HG03108 (cell line): ENCODE results near the gene LRRC42.
"Not testable (repeated sequence)": the region's sequence is repeated elsewhere in the genome, so short reads cannot be mapped to it uniquely, and the experiment has no call there.

ENCODE experiments used
- ATAC-seq: cut with Tn5 transposase; IDR thresholded peaks from one replicate; pipeline ENCODE4 v1.9.1; 2021; ENCODE audit warnings: moderate library complexity; ENCODE audit not compliant: unreplicated experiment

The LRRC42 gene

DNA sequence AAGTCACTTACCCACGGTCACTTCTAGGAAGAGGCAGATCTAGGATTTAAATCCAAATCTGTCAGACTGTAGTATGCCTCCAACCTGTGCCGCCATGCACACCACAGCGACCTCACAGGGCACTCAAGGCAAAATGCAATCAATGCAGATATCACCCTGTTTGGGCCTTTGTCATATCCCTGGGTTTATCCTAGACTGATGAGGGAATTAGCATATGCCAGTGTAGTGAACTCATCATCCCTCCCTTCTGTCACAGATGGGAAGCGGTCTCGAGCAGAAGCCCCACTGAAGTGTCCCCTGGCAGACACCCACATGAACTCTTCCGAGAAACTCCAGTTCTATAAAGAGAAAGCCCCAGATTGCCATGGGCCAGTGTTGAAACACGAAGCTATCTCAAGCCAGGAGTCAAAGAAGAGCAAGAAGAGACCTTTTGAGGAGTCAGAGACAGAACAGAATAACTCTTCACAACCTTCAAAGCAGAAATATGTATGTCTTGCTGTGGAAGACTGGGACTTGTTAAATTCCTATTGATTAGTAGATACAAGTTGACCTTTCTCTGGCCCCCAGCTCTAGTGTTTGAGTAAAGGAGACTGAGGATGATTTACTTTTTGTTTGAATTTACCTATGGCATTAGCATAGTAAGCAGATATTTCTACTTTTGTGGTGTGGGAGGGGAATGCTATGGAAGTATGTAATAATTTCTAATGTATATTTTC lies 21.4 kb downstream of the LRRC42 start:
- no peak for ATAC-seq

DNA sequence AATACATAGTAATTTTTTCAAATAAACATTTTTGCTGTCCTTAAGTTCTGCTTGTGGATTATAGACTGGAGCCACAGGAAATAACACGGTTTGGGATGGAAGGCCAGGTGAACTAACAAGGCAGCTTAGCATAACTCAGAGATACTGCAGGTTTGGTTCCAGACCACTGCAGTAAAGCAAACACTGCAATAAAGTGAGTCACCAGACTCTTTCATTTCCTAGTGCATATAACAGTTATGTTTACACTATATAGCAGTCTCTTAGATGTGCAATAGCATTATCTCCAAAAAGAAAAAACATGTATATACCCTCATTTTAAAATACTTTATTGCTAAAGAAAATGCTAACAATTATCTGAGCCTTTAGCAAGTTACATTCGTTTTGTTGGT lies 22.0 kb downstream of the LRRC42 start:
- no peak for ATAC-seq

DNA sequence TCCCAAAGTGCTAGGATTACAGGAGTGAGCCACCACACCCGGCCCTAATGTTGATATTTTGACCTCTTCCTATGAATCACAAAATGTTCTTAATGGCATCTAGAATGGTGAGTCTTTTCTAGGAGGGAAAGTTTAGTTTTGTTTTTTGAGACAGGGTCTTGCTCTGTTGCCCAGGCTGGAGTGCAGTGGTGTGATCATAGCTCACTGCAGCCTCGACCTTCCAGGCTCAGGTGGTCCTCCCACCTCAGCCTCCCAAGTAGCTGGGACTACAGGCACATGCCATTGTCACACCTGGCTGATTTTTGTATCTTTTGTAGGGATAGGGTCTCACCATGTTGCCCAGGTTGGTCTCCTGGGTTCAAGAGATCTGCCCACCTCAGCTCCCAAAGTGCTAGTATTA lies 23.2 kb downstream of the LRRC42 start:
- not testable (repeated sequence) for ATAC-seq

DNA sequence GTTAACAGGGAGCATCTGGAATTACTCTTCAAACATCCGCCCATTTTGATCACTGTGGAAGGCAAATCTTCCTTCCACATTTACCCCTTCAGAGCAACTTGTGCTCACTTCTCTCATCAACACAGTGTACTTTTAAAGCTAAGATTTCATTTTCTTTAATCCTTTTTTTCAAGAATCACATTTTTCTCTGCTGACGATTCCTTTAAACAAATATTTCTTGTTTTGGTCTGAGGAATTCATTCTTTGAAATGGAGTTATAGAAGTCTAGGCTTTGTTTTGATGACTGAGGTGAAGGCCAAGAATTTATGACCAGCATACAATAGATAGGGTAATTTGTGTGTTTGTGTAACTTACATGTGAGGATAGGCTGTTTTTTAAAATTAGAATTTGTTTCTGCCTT lies 25.6 kb downstream of the LRRC42 start:
- ATAC-seq = no peak

DNA sequence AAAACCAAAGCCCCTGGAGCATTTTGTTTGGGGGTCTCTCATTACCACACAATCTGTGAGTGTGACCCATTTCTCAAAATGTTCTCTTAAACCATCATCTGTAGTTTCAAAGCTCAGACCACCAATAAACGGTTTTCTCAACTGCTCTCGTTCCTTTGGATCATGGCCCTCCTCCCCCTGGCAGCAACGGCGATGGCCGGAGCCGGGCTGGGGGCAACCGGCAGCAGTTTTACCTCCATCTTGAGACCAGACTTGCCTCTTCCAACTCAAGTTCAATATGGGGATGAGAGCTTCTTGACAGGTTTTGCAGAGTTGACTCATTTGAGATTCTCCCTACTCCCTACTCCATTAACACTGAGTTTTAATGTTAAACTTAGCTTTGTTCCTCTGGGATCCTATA lies 29.7 kb downstream of the LRRC42 start:
- ATAC-seq = no peak

DNA sequence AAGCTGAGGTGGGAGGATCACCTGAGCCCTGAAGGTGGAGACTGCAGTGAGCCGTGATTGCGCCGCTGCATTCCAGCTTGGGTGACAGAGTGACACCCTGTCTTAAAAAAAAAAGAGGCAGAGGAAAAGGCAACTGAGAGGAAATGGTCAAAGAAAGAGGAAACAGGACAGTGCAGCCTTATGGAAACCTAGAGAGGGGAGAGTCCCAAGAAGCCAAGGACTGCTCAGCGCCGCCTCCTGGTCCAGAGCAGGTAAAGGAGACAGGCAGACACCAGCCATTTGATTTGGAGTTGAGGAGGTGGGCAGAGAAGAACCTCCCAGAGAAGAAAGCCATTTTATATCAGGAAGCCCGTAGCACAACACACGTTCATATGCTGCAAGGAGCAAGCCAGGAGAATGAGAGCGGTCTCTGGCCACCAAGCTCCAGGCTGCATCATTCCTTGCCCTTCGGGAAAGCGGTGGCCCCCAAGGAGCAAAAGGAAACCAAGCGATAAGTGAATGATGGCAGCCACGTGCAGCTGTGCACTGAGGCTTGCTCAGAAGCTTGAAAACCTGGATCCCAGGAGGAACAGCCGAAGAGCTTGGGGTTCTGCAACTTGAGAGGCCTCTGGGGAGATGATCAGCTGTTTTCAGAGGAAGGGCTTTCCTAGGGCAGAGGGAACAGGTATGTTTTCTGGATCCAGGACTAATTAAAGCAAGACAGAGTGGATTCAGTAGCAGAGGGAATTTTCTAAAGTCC lies 33.7 kb downstream of the LRRC42 start:
- no peak for ATAC-seq

DNA sequence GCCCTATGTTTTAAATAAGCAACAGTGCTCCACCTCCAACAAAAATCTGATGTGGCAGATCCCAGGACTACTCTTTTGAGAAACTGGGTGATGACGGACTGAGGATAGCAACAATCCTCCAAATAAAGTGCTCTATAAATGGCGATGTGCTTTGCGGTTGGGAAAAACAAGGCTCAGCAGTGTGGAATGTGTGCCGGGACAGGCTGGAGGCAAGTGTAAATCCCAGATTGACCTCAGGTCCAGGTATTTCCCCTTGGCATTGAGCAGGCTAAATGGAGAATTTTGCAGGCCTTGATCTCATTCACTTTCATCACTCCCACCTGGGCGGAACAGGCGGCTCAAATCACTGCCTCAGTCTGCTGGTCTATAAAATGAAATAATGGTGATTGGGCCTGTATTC lies 35.1 kb downstream of the LRRC42 start:
- ATAC-seq = no peak

DNA sequence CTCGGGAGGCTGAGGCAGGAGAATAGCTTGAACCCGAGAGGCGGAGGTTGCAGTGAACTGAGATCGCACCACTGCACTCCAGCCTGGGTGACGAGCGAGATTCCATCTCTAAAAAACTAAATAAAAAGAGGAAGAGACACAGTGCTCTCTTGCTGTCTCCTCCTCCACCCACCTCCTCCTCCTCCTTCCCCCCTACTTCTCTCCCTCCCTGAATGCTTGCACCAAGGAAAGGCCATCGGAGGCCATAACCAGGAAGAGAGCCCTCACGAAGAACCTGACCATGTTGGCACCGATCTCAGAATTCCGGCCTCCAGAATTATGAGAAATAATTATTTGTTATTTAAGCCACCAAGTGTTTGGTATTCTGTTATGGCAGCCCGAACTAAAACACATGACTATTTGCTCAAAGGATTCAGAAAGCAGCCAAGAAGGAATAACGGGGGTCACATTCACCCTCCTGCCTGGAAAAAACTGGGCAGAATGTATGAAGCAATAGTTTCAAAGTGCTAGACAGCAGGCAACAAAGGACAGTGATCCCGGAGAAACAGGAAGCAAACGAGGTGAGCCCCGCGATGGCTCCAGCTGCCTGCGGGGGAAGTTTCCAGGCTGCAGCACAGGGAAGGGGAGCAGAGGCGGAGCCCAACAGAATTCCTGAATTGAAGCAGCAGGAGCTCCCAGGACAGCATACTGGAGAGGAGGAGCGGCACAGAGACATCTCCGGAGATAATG lies 36.0 kb downstream of the LRRC42 start:
- no peak for ATAC-seq

DNA sequence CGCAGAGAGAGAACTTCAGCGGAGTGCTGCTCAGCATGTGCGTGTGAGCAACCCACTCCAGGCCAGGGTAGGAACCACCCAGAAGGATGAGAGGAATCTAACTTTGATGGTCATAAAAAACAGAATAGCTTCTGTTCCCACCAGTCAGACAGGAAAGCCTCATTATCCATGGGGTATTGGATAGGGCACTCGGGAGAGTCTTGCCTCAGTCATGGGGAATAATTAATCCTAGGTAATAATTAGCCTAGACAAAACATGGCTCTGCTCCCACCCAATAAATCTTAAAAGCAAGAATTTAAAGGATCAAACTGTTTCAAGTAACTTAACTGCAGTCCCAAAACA lies 36.6 kb downstream of the LRRC42 start:
- ATAC-seq = no peak

DNA sequence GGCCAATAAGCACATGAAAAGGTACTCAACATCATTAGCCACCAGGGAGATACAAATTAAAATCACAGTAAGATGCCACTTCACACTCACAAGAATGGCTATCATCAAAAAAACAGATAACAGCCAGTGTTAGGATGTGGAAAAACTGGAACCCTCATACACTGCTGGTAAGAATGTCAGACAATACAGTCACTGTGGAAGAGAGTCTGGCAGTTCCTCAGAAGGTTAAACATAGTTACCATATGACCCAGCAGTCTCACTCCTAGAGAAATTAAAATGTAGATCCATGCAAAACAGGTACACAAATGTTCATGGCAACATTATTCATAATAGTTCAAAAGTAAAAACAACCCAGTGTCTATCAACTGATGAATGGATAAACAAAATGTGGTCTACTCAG lies 38.6 kb downstream of the LRRC42 start:
- ATAC-seq = no peak

DNA sequence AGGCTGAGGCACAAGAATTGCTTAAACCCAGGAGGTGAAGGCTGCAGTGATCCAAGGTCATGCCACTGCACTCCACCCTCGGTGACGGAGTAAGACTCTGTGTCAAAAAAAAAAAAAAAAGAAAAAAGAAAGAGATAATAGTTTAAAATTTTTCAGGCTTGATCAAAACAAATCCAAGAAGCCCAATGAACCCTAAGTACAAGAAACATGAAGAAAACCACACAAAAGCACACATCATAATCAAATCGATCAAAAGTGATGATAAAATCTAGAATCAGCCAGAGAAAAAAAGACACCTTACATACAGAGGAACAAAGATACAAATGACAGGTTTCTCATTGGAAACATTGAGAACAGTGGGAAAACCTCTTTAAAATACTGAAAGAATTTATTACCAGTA lies 40.3 kb downstream of the LRRC42 start:
- ATAC-seq = no peak

DNA sequence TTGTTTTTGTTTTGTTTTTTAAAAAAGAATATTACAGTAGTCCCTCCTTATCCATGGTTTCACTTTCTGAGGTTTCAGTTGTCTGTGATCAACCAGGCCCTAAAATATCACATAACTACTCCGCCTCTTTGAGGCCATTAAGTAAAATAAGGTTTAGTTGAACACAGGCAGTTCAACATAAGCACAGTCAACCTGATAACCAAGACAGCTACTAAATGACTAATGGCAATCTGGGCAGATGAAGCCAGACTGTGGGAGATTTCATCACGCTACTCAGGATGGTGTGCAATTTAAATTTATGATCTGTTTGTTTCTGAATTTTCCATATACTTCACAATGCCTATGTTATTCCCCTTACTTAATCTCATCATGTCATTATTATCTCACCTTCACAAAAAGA lies 41.7 kb downstream of the LRRC42 start:
- ATAC-seq = no peak

DNA sequence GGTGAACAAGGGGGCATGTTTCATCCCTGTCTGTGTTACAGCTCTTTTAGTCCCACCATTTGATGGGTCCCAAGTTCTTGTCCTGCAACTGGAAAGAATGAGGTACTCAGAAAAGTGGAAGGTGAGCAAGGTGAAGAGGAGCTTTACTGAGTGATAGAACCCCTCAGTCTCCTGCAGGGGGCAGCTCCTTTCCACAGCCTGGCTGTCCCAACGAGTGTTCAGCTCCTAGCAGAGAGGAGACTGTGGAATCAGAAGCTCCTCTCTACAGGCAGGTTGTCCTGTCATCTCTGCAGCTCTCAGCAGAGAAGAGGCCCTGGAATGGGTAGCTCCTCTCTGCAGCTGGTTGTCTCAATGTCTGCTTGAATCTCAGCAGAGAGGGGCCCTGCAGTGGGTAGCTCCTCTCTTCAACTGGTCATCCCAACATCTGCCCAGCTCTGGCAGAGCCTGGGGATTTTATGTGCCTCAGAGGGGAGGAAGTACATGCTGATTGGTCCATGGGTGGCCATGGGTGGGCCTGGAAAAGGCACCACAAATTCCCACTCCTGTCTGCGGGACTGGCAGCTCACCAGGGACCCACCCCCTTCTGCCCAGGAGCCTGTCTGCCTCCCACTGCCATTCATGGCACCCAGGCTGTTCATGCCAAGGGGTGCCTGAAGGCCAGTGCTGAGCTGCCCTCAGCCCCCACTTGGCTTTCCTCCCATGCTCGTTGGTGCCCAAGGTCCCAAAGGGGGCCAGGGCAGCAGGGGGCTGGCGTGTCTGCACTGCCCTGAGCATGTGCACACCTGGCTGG lies 46.1 kb downstream of the LRRC42 start:
- ATAC-seq = no peak

DNA sequence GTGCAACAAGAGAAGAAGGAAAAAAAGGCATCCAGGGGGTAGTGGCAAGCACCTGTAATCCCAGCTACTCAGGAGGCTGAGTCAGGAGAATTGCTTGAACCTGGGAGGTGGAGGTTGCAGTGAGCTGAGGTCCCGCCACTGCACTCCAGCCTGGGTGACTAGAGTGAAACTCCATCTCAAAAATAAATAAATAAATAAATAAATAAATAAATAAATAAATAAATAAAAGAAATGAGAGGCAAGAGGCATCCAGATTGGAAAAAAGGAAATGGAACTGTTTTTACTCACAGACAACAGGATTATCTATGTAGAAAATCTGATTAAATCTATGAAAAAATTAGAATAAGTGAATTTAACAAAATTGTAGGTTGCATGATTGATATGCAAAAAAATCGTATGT lies 48.4 kb downstream of the LRRC42 start:
- ATAC-seq = not testable (repeated sequence)

DNA sequence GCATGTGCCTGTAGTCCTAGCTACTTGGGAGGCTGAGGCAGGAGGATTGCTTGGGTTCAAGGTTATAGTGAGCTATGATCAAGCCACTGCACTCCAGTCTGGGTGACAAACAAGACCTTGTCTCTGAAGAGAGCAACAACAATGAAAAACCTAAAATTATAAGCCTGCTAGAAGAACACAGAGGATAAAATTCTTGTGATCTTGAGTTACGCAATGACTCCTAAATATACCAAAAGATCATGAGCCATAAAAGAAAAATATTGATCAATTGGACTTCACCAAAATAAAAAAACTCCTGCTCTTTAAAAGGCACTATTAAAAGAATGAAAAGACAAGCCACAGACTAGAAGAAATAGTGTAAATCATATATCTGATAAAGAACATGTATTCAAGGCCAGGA lies 49.5 kb downstream of the LRRC42 start:
- ATAC-seq = no peak

DNA sequence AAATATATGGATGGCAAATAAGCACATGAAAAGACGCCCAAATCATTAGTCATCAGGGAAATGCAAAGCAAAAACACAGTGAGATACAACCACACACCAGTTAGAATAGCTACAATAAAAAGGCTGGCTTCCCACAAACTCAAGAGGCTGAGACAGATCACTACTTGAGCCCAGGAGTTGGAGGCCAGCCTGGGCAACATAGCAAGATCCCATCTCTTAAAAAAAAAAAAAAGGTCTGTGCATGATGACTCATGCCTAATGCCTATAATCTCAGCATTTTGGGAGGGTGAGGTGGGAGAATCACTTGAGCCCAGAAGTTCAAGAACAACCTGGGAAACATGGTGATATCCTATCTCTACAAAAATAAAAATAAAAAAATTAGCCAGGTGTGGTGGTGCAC lies 52.1 kb downstream of the LRRC42 start:
- ATAC-seq = no peak

DNA sequence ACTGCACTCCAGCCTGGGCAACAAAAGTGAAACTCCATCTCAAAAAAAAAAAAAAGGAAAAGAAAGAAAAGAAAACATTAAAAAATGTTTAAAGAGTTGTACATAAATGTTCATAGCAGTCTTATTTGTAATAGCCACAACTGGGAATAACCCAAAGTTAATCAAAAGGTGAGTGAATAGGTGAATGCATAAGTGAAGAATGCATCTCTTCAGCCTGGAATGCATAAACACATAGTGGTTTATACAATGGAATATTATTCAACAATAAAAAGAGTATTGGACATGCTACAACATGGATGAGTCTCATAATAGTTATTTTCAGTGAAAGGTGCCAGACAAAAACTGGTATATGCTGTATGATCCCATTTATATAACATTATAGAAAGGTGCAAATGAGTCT lies 53.8 kb downstream of the LRRC42 start:
- no peak for ATAC-seq

DNA sequence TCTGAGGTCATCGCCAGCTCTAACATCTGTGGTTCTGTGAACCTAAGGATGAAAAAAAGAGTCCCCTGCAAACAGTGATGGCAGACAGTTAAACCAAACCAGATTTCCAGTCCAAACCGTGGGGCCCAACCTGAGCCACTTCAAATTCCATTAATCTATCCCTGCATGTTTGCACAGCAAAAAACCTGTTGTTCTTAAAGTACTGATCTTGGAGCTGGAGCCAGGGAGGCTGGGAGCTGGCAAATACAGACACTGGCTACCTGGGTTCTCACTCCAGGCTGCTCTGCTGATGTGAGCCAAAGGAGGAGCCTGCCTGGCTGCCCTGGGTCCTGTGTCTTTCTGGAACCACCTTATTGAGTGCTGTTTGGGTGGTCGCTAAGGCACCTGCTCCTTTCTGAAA lies 55.4 kb downstream of the LRRC42 start:
- no peak for ATAC-seq

DNA sequence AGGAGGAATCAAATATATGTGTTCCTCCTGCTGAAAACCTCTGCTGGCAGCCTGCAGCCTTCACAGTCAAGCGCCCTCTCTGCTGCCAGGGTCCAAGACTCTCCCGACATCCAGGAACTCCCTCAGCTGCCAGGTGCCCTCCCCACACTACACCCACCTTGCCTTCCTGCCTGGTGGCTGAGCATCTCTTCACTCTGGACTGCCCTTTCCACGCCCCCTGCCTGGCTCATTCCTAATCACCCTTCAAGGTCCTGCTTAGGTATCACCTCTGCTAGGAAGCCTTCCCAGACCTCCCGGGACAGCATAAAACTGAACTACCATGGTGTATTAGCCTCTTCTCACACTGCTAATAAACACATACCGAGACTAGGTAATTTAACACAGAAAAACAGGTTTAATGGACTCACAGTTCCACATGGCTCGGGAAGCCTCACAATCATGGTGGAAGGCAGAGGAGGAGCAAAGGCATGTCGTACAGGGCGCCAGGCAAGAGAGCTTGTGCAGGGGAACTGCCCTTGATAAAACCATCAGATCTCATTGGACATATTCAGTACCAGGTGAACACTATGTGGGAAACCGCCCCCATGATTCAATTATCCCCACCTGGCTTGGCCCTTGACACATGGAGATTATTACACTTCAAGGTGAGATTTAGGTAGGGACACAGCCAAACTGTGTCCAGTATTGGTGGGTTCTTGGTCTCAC lies 56.5 kb downstream of the LRRC42 start:
- ATAC-seq = no peak

DNA sequence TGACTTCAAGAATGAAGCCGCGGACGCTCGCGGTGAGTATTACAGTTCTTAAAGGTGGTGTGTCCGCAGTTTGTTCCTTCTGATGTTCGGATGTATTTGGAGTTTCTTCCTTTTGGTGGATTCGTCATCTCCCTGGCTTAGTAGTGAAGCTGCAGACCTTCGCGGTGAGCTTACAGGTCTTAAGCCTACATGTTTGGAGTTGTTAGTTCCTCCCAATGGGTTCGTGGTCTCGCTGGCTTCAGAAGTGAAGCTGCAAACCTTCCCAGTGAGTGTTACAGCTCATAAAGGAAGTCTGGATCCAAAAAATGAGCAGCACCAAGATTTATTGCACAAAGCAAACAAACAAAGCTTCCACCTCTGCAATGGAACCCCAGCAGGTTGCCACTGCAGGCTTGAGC lies 57.1 kb downstream of the LRRC42 start:
- no peak for ATAC-seq
